HG02981 (cell line): ENCODE results near the gene MAN1A2.

Source experiments
- ATAC-seq: cut with Tn5 transposase; IDR thresholded peaks from one replicate; pipeline ENCODE4 v1.9.1; 2021; ENCODE audit warnings: mild to moderate bottlenecking, moderate library complexity; ENCODE audit not compliant: unreplicated experiment

The MAN1A2 gene

GRCh38 chr1:117481410-117481809 lies 114.2 kb downstream of the MAN1A2 start:
- no peak for ATAC-seq

DNA sequence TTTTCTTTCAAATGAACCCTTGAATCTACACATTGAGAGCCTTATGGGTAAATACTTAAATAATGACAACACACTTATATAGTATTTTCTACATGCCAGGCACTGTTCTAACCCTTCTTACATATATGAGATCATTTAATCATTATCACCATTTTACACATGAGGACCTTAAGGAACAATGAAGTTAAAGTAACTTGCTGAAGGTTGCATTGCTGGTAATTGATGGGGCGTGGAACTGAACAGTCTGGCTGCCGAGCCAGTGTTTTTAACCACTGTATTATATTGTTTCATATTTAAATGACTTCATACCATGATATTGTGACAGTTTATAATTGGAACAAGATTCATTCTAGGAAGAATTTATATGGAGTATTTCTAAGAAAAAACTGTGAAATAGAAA lies 126.7 kb downstream of the MAN1A2 start:
- no peak for ATAC-seq

GRCh38 chr1:117495068-117495467 lies 127.8 kb downstream of the MAN1A2 start:
- ATAC-seq: no peak

GRCh38 chr1:117499071-117499470 lies 131.8 kb downstream of the MAN1A2 start:
- no peak for ATAC-seq

- ATAC-seq: no peak
Measured at GRCh38 chr1:117500584-117500983, 133.3 kb downstream of the MAN1A2 start.

GRCh38 chr1:117501281-117501680 lies 134.0 kb downstream of the MAN1A2 start:
- no peak for ATAC-seq

GRCh38 chr1:117511273-117511672 lies 144.0 kb downstream of the MAN1A2 start:
- ATAC-seq: no peak

- no peak for ATAC-seq
Measured at GRCh38 chr1:117512728-117513321, 145.6 kb downstream of the MAN1A2 start.

GRCh38 chr1:117523111-117523510 lies 155.9 kb downstream of the MAN1A2 start:
- ATAC-seq: no peak

- no peak for ATAC-seq
Measured at GRCh38 chr1:117527074-117527473, 159.8 kb downstream of the MAN1A2 start.

- no peak for ATAC-seq
Measured at GRCh38 chr1:117527566-117528102, 160.4 kb downstream of the MAN1A2 start.

- ATAC-seq: no peak
Measured at GRCh38 chr1:117529683-117530082, 162.4 kb downstream of the MAN1A2 start.

DNA sequence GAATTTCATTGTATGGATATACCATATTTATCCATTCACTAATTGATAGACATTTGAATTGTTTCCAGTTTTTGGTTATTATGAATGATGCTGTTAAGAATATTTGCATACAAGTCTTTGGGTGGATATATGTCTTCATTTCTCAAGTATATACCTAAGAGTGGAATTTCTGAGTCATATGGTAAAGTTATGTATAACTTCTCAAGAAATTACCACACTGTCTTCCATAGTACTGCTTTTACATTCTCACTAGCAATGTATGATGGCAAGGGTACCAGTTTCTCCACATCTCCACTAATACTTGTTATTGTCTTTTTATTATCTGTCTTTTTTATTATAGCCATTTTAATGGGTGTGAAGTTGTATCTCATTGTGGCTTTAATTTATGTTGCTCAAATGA lies 164.0 kb downstream of the MAN1A2 start:
- no peak for ATAC-seq

DNA sequence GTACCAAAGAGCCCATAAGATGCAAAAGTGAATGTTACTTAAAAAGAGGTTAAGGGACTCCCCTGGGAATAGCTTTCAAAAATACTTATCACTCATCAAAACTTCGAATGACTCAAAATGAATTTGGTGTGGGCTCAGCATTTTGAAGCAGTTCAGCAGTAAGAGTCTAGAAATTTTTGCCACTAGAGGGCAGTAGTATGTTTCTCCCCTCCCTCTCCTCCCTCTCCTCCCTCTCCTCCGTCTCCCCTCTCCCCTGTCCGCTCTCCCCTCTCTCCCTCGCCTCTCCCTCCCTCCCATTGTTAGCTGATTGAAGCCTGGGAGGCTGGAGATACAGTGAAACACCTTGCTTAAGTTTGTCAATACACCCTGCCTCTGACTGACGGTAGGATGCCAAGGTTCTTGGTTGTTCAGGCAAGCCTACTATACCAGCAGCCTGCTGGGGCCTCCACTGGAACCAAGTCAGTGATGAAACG lies 167.8 kb downstream of the MAN1A2 start:
- ATAC-seq: peak; percentile 65

DNA sequence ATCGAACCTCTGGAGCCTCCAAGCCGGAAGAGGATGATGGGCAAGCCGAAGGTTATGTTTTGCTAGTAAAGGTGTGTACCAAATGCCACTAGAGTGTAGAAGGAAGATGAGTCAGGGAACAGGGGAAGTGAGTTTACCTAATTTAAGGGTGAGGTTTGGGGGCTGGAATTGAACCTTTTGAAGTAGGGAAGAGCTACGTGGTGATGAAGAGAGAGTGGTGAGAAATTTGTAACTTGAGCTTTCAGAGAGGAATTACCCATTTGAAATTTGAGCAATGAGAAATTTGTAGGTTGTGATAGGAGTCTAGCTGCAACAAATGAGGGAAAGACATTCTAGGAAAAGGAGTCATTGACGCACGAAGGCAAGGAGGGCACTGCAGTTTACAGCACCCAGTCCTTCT lies 168.6 kb downstream of the MAN1A2 start:
- no peak for ATAC-seq

GRCh38 chr1:117537291-117537920 lies 170.2 kb downstream of the MAN1A2 start:
- no peak for ATAC-seq

DNA sequence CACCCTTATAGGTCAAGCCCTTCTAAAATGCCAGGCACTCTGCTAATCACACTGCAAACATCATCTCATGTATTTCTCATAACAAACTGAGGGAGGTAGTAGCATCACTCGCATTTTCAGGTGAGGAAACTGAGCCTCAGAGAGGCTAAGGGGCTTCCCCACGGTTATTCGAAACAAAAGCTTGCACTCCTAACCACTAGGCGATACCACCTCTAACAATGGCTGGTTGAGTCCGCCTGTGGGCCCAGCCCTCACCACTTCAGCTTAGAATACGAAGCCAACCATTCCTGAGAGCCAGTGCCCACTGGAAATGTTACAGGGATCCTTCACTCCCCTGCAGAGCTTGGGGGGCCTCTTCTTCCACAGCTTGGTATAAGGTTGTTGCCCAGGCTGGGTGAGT lies 173.3 kb downstream of the MAN1A2 start:
- no peak for ATAC-seq

DNA sequence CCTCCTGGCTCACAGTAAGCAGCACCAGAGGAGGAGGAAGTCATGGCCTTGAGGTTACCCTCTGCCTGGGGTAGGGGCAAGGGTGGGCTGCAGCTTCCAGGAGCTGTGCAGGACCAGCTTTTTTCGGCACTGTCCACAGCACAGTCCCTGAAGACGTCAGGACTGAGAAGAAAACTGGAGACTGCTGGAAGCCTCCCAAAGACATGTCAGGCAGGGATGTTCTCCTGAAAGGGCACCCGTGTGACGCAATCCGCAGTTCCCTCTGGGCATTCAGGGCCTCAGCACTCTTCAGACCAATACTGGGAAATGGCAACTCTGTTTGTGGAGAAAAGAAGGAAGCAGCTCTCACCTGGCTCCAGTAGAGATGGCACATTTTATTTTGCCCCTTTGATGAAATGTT lies 173.8 kb downstream of the MAN1A2 start:
- ATAC-seq: no peak

- ATAC-seq: no peak
Measured at GRCh38 chr1:117541585-117541984, 174.3 kb downstream of the MAN1A2 start.

DNA sequence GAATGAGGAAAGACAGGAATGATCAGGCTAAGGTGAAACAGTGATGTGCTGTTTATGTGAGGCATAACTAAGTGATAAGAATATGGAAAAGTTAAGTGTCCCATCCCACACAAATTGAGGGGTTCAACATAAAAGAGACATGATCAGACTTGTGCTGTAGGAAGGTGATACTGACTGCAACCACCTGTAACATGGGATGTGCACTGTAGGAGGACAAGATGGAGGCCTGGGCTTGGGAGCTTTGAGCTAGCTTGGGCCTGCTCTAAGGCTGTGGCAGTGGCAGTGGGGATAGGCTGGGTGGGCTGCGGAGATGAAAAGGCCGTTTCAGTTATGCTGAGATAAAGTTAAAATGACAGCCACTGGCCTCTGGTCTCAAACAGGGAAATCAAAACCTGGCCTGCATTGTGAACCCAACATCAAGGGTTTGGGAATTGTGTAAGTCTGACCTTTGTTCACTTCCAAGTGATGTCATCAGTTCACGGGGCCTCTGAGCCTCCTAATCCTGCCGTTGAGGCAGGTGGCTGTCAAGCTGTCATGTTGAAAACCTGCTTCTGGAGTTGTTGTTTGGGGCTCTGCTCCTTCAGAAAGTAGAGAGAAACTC lies 177.4 kb downstream of the MAN1A2 start:
- no peak for ATAC-seq

DNA sequence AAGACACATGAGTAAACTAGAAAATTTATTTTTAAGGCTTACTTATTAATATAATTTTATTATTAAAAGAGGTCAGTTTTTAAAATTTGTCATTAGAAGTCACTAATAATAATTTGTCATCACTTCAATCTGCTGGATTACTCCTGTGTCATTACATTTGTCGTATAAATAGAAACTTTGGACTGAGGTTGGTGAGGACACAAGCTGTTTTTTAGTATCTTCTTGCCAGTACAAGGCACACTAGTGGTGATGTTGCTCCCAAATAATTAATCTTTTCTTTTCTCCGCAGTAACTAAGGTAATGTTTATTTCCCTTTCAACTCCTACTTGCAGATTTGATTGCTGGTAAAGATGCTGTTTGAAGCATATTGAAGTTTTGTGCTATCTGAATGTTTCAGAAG lies 179.2 kb downstream of the MAN1A2 start:
- ATAC-seq: no peak

DNA sequence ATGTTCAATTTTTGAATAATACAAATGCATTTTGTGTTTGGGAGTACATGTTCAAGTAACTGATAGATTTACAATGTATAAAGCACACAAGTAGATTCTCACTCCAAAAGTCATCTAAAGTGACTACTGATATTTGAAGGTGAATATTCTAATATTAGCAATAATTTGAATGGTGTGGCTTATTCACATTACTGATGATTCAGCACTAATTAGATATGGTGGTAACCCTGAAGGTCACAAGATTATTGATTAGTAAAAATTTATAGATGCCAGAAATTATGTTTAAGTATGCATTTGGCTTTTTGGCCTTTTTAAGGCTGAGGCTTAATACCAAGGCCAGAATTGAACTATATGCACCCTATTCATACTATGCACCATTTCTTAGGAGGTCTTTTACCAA lies 186.2 kb downstream of the MAN1A2 start:
- ATAC-seq: no peak
